HG03521 (cell line): ENCODE results near the gene SORCS2.

Source experiments
- ATAC-seq: cut with Tn5 transposase; IDR thresholded peaks from one replicate; pipeline ENCODE4 v1.9.1; 2021; ENCODE audit warnings: mild to moderate bottlenecking, moderate library complexity; ENCODE audit not compliant: unreplicated experiment

SORCS2 gene

GRCh38 chr4:7731437-7731836 is 539.1 kb downstream of the SORCS2 start:
- no peak for ATAC-seq

GRCh38 chr4:7732263-7732662 is 539.9 kb downstream of the SORCS2 start:
- no peak for ATAC-seq

- ATAC-seq: no peak
These were observed 540.9 kb downstream of the SORCS2 start for GRCh38 chr4:7733201-7733600.

DNA sequence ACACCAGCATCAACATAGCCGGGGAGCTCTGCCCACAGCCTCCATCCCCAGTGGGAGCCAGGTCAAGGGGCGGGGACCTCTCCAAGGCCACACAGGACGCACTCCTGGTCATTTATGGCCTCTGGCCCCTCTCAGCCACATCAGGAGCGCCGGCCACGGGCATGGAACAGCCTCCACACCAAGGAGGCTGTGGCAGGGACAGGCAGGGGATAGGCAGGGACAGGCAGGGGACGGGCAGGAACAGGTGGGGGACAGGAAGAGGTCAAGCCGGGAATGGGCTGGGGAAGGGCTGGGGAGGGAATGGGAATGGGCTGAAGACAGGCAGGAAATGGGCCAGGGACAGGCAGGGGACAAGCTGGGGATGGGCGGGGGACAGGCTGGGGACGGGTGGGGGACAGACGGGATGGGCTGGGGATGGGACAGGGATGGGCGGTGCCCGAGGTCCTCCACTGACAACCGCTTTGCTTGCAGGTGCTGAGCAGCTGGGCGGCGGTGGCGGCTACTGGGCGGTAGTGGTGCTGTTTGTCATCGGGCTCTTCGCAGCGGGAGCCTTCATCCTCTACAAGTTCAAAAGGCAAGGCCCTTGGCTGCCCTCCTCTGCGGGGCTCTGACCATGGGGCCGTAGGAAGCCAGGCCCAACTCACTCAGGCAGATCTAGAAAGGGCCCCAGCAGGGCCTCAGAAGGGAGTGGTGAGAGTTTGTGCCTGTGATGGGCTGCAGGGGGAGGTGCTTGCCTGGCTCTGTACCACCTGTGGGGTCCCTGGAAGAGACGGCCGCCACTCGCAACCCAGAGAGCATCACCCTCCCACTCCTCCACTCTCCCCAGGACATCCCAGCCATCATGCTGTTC is 541.7 kb downstream of the SORCS2 start:
- ATAC-seq: no peak

DNA sequence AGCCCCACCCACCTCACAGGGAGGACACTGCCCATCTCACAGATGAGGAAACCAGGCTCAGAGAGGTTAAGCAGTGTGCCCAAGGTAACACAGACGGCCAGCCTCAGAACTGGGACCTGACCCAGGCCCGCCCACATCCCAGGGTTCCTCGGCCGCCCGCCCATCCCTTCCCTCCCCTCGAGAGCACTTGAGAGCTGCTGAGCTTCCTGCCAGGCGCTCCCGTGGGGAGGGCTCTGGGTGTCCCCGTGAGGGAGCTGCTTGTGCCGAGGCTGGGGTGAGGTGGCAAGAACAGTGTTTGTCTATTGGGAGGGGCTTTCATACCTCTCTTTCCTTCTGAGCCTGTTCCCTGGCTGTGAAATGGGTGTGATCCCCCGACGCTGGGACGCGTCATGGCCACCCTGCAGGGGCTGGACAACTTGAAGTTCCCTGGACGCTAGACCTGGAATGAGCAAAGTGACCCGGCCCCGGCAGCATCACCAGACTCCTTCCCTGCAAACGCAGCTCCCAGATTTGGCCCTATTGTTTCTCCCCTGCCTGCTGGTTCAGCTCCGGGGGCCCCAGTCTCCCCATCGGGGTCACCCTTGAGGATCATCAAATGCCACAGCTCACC is 542.4 kb downstream of the SORCS2 start:
- ATAC-seq: no peak

GRCh38 chr4:7735395-7735794 is 543.1 kb downstream of the SORCS2 start:
- no peak for ATAC-seq

DNA sequence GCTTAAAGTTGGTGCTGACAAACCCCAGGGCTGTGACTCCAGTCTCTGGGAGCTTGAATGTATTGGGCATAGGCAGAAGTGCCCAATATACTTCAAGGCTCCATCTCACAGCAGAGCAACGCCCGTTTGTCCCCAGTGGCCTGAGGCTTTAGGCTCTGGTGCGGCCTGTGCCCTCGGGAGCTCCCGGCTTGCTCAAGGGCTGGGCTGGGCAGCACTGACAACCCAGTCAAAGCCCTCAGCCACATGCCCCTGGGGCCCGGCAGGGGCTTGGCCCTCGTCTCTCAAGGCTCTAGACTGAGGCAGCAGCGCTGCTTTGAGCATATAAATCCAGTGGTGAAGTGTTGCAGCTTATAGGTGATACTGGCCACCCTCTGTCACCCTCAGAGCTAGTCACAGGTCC is 543.6 kb downstream of the SORCS2 start:
- no peak for ATAC-seq

GRCh38 chr4:7736436-7737267 is 544.3 kb downstream of the SORCS2 start:
- ATAC-seq: no peak

DNA sequence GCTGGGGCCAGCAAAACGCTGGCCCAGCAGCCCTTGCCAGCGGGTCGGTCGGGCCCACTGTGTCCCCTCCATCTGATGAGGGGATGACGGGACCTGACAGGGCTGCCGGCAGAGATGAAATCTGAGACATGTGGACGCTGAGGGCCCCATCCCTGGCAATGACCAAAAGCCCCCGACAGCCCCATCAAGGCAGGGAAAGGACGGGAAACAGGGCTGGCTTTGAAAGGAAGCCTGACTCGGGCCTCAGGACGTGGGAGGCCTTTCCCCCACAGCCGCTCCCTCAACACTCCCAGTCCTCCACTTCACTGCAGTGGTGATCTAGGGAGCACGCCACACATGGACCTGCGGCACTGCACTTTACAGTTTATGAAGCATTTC is 544.9 kb downstream of the SORCS2 start:
- ATAC-seq: no peak

DNA sequence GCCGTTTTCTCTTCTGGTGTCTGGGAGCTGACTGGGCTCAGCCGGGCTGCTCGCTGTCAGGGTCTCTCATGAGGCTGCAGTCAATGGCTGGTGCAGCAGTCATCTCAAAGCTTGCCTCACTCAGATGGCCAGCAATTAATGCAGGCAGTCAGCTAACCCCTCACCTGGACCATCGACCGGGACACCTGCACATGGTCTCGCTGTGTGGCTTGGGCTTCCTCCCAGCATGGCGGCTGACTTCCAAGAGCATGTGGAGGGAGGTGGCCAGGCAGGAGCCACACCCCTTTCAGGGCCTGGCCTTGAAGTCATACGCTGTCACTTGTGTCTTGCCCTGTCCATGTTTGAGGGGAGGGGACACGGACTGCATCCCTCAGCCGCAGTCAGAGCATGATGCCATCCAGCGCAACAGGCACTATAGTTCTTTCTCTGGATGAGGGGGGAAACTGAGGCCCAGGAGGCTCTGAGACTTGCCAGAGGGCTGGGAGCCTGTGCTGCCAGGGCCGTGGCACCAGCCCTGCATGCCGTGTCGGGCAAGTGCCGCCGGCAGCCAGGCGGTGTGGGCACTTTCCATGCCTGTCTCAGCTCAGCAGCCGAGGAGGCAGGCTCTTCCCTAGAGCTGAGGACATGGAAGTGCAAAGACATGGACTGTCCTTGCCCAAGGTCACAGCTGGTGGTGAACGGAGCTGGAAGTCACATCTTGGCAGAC is 545.6 kb downstream of the SORCS2 start:
- no peak for ATAC-seq

- no peak for ATAC-seq
These were observed 546.2 kb downstream of the SORCS2 start for GRCh38 chr4:7738458-7739076.

- ATAC-seq: no peak
These were observed 547.0 kb downstream of the SORCS2 start for GRCh38 chr4:7739077-7739917.

DNA sequence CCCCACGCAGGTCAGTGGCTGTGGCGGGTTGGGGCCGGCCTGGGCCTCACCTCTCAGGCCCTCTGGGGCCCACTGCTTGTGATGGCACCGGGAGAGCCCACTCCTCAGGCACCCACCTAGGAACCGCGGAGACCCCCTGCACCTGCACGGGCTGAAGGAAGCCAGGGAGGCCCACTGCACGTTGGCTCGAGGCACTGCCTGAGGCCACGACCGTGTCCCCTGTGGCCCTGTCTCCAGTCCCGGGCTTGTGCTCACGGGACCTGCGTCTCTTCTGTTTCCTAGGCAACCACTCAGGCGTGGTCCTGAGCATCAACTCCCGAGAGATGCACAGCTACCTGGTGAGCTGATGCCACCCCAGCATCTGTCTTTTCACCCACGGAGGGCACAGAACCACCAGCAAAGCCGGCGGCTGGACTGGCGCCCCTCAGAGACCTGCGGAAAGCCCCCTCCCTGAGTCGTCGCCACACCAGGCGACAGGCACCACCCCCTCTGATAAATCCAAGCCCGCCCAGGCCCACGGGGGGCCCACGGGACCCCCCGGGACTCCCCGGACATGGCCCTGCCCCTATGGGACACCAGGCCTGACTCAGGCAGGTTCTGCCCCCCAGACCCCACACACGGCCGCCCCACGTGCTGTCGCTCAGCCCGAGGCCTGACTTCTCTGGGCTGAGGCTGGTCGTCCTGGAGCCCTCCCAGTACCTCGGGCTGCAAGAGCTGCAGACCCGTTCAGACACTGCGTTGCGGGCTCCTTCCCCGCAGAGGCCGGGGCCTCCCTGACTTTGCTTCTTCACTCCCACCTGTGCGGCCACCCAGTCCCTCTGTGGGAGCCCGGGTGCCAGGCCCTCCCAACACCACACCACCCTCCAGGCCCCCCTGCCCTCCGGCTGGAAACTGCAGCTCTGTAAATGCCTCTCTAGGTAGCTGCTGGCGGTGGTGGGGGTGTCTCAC is 547.9 kb downstream of the SORCS2 start:
- no peak for ATAC-seq

DNA sequence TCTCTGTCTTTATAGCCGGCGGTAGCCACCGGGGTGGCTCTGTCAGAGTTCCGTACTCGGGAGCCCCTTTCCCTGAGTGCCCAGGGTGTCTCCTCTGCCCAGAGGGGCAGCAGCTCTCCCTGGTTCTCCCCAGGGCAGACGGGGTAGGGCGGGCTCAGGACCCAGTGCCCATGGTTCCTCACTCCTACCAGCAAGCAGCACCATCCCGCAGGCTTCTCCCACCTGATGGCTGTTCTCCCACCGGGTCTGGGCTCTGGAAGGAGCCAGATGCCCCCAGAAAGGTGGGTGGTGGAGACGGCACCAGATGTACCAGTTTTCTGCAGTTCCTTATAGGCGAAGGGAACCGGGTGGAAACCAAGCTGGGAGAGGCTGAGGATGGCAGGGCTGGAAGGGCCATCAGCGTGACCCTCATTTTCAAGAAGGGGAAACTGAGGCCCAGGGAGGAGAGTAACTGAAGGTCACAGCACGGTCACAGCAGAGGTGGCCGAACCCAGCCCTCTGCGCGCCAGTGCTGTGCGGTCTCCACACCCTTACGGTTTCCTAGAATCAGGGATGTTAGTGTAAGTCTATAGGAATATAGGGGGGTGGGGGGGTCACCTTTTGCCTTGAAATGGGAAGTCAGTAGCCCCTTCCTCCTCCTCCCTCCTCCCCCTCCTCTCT is 548.7 kb downstream of the SORCS2 start:
- ATAC-seq: no peak

GRCh38 chr4:7741946-7742806 is 549.8 kb downstream of the SORCS2 start:
- no peak for ATAC-seq

GRCh38 chr4:7742807-7743280 is 550.5 kb downstream of the SORCS2 start:
- ATAC-seq: no peak
